HG02840 (cell line): ENCODE measurements around the gene GRB10.

Experiments
- ATAC-seq: cut with Tn5 transposase; IDR thresholded peaks from one replicate; pipeline ENCODE4 v1.9.1; 2021; ENCODE audit warnings: mild to moderate bottlenecking, moderate library complexity, moderate number of reproducible peaks; ENCODE audit not compliant: unreplicated experiment, low FRiP score

Gene GRB10

GRCh38 chr7:50621973-50622490, 160.7 kb downstream of the GRB10 start:
- no peak for ATAC-seq

GRCh38 chr7:50621206-50621605, 161.5 kb downstream of the GRB10 start:
- ATAC-seq: no peak

GRCh38 chr7:50620433-50620832, 162.3 kb downstream of the GRB10 start:
- ATAC-seq: no peak

GRCh38 chr7:50619684-50620083, 163.0 kb downstream of the GRB10 start:
- ATAC-seq: no peak

GRCh38 chr7:50618281-50618680, 164.4 kb downstream of the GRB10 start:
- no peak for ATAC-seq

GRCh38 chr7:50615519-50616080, 167.1 kb downstream of the GRB10 start:
- no peak for ATAC-seq

GRCh38 chr7:50614721-50615518, 167.8 kb downstream of the GRB10 start:
- no peak for ATAC-seq

- no peak for ATAC-seq
Measured at GRCh38 chr7:50613473-50613872, 169.2 kb downstream of the GRB10 start.

- no peak for ATAC-seq
Measured at GRCh38 chr7:50612704-50613103, 170.0 kb downstream of the GRB10 start.

GRCh38 chr7:50610521-50611277, 172.0 kb downstream of the GRB10 start:
- ATAC-seq: no peak

- ATAC-seq: no peak
Measured at GRCh38 chr7:50608196-50608906, 174.3 kb downstream of the GRB10 start.

GRCh38 chr7:50607524-50608125, 175.1 kb downstream of the GRB10 start:
- ATAC-seq: no peak

- no peak for ATAC-seq
Measured at GRCh38 chr7:50605059-50605458, 177.6 kb downstream of the GRB10 start.

GRCh38 chr7:50603287-50603686, 179.4 kb downstream of the GRB10 start:
- no peak for ATAC-seq

- no peak for ATAC-seq
Measured at GRCh38 chr7:50599385-50599784, 183.3 kb downstream of the GRB10 start.

- no peak for ATAC-seq
Measured at GRCh38 chr7:50598460-50599343, 184.0 kb downstream of the GRB10 start.

- no peak for ATAC-seq
Measured at GRCh38 chr7:50596484-50596883, 186.2 kb downstream of the GRB10 start.

- peak; percentile 16 for ATAC-seq
Measured at GRCh38 chr7:50595491-50596102, 187.1 kb downstream of the GRB10 start.
